Renal cortex interstitium (tissue), 11 donors: Measurements from ENCODE around the gene CRTAC1. TPM values are rescaled to one million over a fixed set of nuclear protein-coding genes. Genes with fewer than 3 reads are reported as not detected.

Experiments
- DNase-seq, 11 donors: peaks; one replicate each; pipeline ENCODE4 v3.0.0-alpha.2; 2013; ENCODE audit warnings: low read depth in 9 of 11, low spot score in 4 of 11; ENCODE audit errors: extremely low read depth in 1 of 11
- polyA plus RNA-seq, 3 donors: library from polyadenylated mRNA; unstranded; fragments of 120-200 nt; gene quantifications; one replicate each; pipeline ENCODE4 v1.2.1, GENCODE V29; 2013; ENCODE audit not compliant: insufficient read length in 3 of 3

CRTAC1 gene
- polyA plus RNA-seq, 3 donors = 15.1 to 31.6 (median 22.0) TPM

DNA sequence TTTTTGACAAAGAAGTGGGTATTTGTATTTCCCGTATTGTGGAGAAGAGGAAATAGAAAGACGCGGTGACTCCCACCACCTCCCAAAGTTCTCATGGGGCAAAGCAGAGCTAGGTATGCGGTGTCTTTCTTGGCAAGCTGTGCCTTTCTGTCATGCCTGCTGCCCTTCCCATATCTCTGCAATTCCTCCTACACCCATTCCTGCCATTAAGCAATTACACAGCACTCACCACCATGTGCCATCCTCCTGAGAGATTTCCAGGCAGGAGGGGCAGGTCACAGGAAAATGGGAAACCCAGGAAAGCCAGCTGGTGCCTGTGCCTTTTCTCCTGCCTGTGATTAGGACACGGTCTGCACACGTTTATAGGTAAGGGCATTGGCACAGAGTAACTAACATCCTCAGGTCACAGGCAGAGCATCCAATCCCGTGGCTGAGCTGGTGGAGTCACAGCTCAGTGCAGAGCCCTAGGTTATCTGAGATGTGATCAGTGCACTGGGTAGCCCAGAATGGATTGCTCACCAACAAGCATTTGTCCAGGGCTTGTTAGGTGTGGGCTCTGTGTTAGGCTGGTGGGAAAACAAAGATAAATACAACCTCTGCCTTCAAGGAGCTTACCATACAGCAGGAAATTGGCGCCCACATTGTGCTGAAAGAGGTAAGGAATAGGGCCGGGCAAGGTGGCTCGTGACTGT lies 9.4 kb upstream of the CRTAC1 start:
- DNase-seq = no peak

DNA sequence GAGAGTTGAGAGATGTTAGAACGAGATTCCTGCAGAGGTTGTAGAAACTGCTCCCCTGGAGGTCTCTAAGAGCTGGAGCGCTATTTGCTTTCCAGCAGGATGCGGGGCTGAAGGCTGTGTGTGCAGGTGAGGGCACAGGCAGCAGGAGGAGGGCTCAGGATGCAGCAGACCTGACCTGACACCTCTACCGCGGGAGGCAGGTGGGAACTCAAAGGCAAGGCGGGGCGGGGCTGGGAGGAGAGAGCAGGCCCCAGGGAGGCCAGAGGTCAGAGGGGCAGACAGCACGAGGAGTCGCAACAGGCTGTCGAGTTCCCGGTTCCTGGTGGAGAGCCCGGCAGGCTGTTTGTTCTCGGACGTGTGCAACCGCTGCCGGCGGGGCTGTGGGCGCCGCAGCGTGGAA lies 7.9 kb upstream of the CRTAC1 start:
- no peak for DNase-seq

DNA sequence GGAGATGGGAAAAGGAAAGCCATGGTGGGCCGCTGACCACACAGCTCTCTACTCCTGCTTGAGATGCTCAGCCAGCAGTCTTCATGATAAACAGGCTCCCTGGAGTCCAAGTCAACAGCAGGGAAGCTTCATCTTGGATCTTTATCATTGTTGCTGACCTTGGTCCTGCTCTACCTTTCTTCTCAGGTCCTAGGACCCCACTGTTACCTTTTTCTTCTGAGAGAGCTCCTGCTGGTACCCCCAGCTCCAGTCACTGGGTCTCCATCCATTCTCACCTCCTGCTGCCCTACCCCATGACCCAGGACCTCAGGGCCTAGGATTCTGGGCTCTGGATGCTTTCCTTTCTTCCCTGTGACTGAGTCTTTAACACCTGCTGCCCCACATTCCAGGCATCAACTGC lies 5.2 kb upstream of the CRTAC1 start:
- no peak for DNase-seq

DNA sequence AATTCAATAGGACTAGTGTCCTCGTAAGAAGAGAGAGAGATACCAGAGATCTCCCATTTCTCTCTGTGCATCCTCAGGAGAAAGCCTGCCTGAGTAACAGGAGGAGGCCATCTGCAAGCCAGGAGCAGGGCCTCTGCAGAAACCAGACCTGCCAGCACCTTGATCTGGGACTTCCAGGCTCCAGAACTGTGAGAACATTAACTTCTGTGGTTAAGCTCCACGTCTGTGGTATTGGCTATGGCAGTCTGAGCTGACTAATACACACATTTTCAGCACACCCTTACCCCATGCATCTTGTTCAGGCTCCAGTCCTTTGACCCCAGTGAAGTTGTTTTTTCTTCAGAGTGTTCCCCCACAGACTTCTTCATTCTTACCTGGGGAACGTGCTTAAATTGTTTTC lies 3.1 kb upstream of the CRTAC1 start:
- DNase-seq = no peak

DNA sequence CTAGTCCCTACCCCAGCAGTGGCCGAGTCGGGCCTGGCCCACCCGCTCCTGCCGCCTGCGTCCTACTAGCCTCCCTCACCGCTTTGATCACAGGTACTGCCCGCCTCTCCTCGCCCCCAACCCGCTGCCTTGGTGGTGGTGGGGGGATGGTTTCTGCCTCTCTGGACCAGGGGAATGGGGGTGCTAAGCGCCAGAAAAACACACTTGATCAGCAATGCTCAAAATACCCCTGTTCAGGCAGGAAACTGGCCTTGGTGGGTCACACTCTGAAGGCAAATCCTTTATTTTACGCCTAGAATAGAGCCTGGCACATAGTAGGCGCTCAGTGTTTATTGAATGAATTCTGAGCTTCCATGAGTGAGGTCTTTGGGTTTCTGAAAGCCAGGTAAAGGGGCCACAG lies 1.0 kb upstream of the CRTAC1 start:
- no peak for DNase-seq

DNA sequence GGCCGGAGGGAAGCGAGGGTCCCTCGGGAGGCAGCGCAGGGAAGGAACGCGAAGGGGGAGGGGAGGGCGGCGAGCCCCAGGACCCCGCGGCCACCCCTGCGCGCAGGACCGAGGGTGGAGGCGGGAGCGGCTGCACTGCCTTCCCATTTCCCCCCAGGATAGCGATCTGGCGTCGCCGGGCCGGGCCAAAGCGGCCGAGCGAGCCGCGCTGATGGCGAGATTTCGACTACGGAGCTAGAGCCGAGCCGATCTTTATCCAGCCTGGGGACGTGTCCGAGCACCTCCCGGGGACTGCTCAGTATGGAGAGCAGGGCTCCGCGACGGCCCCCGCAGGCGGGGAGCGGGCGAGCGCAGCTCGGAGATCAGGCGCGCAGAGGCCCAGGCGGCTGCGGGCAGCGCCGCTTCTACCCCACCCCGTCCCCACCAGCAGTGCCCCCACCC lies 590 bp upstream of the CRTAC1 start:
- DNase-seq = peak in 3 of 11 donors; percentile 13 to 26 (median 25)

DNA sequence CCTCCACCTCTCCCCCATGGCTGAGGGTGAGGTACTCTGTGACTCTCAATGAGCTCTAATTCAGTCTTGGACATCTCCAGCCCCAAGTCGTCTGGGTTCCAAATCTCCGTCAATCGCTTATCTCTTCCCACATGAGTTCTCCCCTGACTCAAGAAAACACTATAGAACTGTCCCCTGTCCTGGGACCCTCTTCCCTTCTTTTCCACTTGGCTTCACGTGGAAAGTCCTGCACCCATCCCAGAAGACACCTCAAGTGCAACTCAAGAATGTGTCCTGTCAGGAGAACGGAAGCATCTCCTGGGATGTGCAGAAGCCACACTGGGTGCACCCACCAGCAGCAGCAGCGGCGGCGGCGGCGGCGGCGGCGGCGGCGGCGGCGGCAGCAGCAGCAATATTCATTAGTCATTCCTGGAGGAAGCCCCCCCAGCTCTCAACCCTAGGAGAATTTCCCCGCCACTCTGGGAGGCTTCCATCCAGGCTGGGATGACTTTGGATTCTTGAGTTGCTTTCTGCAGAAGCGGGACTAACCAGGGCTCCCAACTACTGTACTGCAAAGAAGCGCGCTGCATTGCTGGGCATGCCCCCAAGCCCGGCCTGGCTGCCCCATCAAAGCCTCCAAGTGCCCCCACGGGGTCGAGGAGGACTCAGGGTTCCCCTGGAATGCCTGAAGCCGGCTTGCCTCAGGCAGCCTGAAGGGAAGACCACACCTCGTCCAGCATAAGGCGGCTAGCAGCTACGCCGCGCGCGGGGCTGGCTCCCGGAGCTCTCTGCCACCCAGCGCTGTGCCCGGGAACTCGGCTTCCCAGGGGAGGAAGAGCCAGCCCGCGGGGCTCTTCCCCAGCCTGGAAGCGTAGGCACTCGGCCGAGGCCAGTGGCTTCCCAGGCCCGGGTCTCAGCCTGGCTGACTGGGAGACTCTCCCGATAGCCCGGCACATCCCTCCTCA lies 1.0 kb downstream of the CRTAC1 start:
- DNase-seq = no peak

DNA sequence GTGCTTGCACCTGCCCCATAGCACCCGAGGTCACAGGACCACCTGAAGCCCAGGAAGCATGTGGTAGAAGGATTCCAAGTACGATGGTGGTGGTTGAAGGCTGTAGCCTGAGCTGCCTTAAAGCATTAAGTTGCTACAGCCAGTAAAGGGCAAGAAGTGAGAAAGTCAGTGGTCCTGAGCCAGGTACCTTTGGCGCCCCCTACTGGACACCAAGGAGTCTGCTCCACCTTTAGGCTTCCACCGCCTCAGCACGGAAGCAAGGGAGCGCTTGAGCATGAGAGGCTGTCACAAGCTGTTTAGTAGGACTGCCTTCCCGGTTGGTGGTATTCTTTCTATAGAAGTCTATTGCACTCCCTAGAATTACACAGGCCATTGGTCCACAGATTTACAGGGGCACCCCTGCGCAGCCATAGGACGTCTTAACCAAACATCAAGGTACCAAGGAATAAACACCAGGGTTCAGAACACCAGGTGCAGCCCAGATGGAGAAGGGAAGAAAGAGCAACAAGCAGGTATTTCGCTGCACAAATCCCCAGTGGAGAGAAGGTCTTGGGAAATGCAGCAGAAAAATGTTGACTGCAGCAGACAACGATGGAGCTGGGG lies 2.2 kb downstream of the CRTAC1 start:
- DNase-seq = peak in 9 of 11 donors; percentile 38 to 64 (median 52)

DNA sequence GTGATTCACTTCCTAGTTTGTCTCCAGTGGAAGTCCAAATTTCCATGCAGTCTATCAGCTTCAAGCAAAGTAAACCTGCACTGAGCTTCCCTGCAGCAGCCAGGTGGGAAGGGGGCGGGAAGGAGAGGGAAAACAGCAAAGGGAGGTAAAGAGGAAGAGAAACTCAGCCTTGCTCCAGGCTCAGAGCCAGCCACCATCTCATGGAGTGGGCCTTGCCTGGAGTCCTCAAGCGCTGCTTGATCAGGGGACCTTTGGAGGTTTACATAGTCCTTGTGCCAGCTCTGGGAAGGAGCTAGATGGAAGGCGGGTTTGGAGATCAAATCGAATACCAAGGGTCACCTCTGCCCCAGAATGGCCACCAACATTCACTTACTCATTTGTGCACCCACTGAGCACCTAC lies 7.4 kb downstream of the CRTAC1 start:
- no peak for DNase-seq

DNA sequence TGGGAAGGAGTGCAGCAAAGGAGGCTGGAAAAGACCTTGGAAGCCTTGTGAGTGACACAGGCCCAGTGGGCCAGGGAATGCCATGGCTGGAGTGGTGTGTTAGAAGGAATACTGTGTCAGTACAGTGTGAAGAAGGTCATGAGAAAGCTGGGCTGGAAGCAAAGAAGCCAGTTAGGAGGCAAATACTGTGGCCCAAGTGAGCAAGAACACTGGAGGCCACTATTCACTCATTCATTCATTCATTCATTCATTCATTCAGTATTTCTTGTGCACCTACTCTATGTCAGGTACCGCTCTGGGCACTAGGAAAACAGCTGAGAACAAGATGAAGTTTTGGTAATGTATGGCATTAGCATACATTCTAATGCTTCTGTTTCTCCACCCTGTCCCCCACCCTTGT lies 9.6 kb downstream of the CRTAC1 start:
- DNase-seq = no peak

DNA sequence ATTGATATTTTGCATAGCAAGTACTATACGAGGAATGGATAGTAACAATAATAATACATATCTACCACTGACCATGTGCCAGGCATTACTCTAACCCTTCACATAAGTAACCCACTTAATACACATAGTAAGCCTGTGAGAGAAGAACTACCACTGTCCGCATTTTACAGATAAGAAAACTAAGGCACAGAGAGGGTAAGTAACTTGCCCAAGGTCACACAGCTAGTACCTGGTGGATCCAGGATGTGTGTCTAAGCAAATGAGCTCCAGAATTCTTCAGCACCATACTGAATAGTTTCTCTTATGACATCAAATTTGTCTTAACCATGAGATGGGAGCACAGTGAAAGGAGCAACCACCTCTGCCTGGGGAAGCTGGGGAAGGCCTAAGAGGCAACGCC lies 10.2 kb downstream of the CRTAC1 start:
- no peak for DNase-seq

DNA sequence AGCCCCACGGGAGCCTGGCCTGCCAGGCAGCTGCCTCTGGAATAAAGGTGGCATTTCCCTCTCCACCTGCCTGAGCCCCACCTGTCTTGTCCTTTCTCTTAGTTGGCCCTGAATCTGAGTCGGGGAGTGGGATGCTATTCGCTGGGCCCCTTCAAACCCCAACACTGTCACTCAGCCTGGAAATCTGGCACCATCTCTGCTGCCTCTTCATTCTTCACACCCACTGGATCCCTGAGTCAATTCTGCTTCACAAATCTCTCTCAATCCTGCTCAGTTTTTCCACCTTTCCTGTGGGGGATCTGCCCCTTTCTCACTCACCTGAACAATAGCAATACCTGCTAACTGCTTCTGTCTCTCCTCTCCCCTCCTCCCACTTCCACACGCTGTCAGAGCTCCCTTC lies 10.6 kb downstream of the CRTAC1 start:
- DNase-seq = no peak

DNA sequence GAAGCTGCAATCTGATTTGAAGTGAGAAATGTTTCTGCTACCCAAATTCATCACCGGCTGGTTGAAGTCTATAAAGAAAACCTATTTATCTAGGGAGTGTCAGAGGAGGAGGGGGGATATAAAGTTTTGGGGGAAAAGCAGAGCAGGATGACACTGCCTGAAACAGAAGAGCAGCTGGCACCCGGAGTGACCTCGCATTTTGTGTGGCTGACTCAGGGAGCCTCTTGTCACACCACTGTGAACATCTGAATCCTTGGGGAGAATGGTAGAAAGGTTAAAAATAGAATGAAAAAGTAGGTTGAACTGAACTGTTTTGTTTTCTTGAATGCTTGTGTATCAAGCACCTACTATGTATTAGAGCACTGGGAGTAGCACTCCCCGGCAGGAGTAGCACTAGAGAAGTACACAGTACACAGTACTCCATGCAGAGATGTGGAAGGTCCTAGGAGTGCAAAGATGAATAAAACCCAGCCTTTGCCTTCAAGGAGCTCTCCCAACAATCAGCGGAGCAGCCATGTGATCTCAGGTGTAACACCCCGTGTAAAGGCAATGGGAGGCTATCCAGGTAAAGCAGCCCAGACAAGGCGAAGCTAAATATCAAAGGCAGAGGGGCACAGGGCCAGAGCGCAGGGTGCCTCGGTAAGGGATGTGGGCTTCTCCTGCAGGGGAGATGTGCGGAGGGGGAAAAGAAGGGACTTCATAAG lies 13.5 kb downstream of the CRTAC1 start:
- no peak for DNase-seq

DNA sequence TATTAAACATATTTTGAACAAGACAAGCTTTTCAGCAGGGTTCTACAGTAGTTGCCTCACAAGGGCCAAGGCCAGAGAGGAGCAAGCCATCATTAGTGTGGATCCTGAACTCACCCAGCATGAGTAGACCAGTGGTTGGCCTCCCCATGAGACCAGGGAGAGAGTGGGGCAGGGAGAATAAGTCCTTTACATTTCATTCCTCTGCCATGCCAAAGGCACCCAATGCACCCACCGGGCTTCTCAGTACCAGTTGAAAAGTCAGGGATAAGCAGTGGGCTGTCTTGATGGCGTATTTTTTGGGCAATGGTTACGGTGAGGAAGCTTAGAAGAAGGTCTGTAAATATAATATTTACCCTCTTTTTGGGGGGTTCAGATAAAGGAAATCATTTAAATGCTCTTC lies 16.6 kb downstream of the CRTAC1 start:
- DNase-seq = no peak

DNA sequence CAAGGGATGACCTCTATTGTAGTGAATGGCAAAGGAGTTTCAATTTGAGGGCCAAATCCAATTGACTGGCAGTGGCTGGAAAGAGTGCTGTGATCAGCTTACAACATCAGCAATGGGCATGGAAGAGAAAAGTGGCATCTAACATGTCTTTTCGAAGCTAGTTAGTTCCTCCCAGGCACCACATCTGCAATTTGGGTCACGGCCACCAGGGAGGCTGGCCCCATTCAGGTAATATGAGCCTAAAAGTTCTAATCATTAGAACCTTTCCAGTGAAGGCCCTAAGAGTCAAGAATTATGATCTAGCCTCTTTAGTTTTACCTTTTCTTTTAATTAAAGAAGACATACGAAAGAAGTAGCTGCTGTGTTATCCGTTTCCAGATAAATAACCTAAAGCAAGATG lies 17.3 kb downstream of the CRTAC1 start:
- DNase-seq = no peak

DNA sequence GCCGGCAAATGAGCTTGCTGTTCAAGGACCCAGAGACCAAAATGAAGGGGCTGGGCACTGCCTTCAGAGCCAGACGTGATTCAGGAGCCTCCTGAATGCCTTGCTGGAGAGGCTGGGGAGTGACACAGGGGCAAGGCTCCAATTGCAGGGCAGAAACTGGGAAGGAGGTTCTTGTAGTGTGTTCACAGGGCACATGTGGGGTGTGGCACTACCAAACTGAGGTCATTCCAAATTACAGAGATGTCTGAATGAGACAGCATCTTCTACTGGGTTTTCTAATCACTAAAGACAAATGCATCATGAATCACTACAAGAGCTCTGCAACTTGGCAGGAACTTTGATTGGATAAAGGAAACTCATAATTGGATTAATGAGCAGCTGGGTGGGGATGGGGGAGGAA lies 17.8 kb downstream of the CRTAC1 start:
- no peak for DNase-seq

DNA sequence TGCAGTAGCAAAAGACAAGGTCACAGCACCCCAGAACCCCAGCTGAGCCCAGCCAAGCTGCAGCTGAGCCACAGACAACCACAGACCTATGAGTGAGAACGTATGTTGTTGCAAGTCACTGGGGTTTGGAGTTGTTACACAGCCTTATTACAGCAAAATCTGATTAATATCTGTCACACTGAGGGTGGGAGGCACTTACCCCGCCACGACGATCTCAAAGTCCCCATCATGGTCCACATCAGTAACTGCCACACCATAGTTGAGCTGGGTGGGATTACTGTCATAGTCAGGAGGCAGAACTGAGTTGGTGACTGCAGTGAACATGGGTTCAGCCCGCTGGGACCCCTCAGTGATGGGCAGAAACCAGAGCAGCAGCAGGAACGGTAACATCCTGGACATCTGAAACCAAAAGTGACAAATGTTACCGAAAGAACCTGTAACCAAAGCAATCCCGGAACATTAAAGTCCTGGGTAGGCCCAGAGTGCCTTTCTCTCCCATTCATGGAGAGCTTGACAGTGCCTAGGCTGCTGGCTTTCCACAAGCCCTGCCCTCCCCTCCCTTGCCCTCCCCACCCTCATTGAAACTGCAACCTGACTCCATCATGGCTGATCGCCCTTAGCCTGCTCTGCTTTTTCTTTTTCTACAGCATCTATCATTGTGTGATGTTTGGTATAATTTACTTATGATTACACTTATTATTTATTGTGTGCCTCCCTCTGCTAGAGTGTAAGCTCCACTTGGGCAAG lies 19.3 kb downstream of the CRTAC1 start:
- no peak for DNase-seq

DNA sequence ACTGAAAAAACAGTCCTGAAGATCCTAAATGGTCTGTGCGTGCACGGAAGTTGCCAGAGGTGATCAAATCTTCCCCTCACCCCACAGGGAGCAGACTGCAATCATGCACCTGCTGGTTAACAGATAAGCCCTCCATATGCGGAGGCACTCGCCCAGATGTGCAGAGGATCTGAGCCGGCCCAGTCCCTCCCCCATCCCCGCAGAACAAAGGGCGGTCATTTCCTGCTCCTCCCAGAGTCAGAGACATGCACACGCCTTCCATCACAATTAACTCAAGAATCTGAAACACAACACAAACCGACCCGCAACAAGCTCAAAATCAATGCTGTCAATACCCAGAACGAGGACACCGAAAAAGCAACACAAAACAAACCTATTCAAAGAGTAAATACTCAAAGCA lies 24.2 kb downstream of the CRTAC1 start:
- no peak for DNase-seq

DNA sequence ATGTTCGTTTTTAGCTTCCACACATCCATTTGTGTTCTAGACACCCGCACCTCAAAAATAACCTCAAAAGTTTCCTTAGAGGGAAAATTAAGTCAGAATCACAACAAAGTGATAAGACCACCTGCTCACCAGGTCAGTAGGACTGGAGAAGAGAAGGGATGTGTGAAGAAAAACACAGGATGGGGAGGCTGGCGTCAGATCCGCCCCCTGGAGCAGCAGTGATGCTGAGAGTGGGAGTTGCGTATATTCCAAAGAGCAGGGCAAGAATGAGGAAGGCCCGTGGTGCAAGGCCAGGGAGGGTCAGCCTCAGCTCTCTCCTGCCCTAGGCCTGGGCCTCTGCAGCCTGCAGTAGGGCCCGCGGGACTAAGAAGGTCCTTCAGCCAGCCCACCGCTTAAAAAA lies 28.7 kb downstream of the CRTAC1 start:
- DNase-seq = no peak
